HFFc6 (cell line): Measurements from ENCODE around the gene CHD8. TPM values are rescaled to one million over a fixed set of nuclear protein-coding genes. Genes with fewer than 3 reads are reported as not detected.

Experiments used
- DNase-seq: peaks from one replicate; pipeline ENCODE4 v3.0.0-alpha.2; 2018
- H3K27ac Mint-ChIP-seq: 2 replicates; pipeline ENCODE4 v1.8.0; 2020; ENCODE audit warnings: mild to moderate bottlenecking, mixed read lengths
- H3K27me3 Mint-ChIP-seq: 2 replicates; pipeline ENCODE4 v1.8.0; 2021; ENCODE audit warnings: mild to moderate bottlenecking, moderate library complexity, mixed read lengths; ENCODE audit not compliant: insufficient read depth
- H3K36me3 Mint-ChIP-seq: 2 replicates; pipeline ENCODE4 v1.8.0; 2021; ENCODE audit warnings: low read depth, mixed read lengths
- H3K4me1 Mint-ChIP-seq: 2 replicates; pipeline ENCODE4 v1.8.0; 2020; ENCODE audit warnings: low read depth, mixed read lengths
- H3K4me3 Mint-ChIP-seq: 2 replicates; pipeline ENCODE4 v1.8.0; 2020; ENCODE audit warnings: mild to moderate bottlenecking, moderate library complexity, mixed read lengths
- H3K9me3 Mint-ChIP-seq: 2 replicates; pipeline ENCODE4 v1.8.0; 2020; ENCODE audit warnings: mild to moderate bottlenecking, mixed read lengths
- CTCF ChIP-seq: fragments of 200-600 bp; sonication (generic); IDR thresholded peaks from 2 replicates; pipeline ENCODE4 v1.5.0; 2021; ENCODE audit warnings: antibody characterized with exemption, mild to moderate bottlenecking
- total RNA-seq, 6 experiments: library from RNA; stranded (reverse); fragmentation: NEBNext Ultra II Directional; extraction: Animal tissue kit (Norgen Biotek cat#: 25700); gene quantifications; 2 replicates in 1 of 6; 3 replicates in 5 of 6; pipeline ENCODE4 v1.2.3, GENCODE V29; 2021

CHD8 gene
- total RNA-seq, 6 experiments from 2014 or later: 63.5 to 78.6 (median 70.9) TPM

- H3K36me3 Mint-ChIP-seq: peaks cover 74% of the 10 kb centered on the region
- H3K4me3 Mint-ChIP-seq: no peak overlapping the region
- peak overlapping the region; percentile 42; the same call in 1 of the 2 replicates for H3K27ac Mint-ChIP-seq
- peaks cover 25% of the 10 kb centered on the region for H3K4me1 Mint-ChIP-seq
- no peak for TF ChIP-seq CTCF
- no peaks in the 10 kb centered on the region for H3K9me3 Mint-ChIP-seq
- DNase-seq: peak; percentile 26
- no peaks in the 10 kb centered on the region for H3K27me3 Mint-ChIP-seq
Observed at GRCh38 chr14:21405097-21405496, 50.8 kb downstream of the CHD8 start.

DNA sequence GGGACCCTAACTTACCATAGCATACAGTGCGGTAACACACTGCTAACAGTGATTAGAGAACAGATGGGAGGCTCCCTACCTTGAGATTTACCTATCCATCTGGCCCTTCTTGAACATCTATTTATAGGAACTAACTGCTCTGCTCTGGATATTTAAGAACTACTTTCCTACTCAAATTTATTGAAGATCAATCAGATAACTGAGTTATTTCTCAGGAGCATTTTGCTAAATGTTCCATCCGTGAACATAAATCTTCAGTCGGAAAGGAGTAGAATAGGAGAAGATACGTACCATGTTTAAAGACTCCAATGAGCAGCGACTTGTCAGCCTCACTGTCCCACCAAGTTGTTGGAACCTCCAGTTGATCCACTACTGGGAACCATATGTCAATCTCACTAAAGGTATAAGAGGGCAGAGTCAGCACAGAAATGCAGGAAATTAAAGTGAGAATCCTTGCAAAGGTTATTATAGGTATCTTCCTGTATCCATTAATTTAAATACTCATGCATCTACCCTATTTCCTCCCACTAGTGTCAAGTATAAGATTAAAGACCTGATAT lies 56.5 kb downstream of the CHD8 start:
- Mint-ChIP-seq H3K4me3 (no peak overlapping the region), H3K9me3 (no peaks in the 10 kb centered on the region), H3K4me1 (no peaks in the 10 kb centered on the region), H3K27me3 (no peaks in the 10 kb centered on the region), H3K27ac (0 out of 2 replicates have a peak overlapping the region, but pooled peaks have one; percentile 37), H3K36me3 (peaks cover 59% of the 10 kb centered on the region)
- no peak for DNase-seq
- no peak for TF ChIP-seq CTCF

DNA sequence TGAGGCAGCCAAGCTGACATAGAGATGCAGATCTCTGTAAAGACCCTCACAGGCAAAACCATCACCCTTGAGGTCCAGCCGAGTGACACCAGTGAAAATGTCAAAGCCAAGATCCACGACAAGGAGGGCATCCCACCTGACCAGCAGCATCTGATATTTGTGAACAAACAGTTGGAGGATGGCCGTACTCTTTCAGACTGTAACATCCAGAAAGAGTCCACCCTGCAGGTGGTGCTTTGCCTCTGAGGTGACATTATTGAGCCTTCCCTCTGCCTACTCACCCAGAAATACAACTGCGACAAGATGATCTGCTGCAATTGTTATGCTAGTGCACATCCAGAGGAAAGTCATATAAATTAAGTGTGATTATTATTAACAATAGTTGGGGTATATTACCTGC lies 57.0 kb downstream of the CHD8 start:
- H3K4me3 Mint-ChIP-seq: no peak overlapping the region
- H3K36me3 Mint-ChIP-seq: peaks cover 64% of the 10 kb centered on the region
- no peaks in the 10 kb centered on the region for H3K9me3 Mint-ChIP-seq
- H3K27me3 Mint-ChIP-seq: no peaks in the 10 kb centered on the region
- TF ChIP-seq CTCF: no peak
- no peak overlapping the region for H3K27ac Mint-ChIP-seq
- H3K4me1 Mint-ChIP-seq: no peaks in the 10 kb centered on the region
- DNase-seq: no peak

GRCh38 chr14:21395450-21395849 lies 60.5 kb downstream of the CHD8 start:
- H3K4me1 Mint-ChIP-seq: no peaks in the 10 kb centered on the region
- TF ChIP-seq CTCF: peak; percentile 52
- H3K27ac Mint-ChIP-seq: no peak overlapping the region
- no peak for DNase-seq
- H3K4me3 Mint-ChIP-seq: no peak overlapping the region
- H3K9me3 Mint-ChIP-seq: no peaks in the 10 kb centered on the region
- H3K27me3 Mint-ChIP-seq: peaks cover 3% of the 10 kb centered on the region
- peaks cover 64% of the 10 kb centered on the region for H3K36me3 Mint-ChIP-seq

- DNase-seq: no peak
- peaks cover 12% of the 10 kb centered on the region; the same call in 1 of the 2 replicates for H3K27me3 Mint-ChIP-seq
- H3K4me1 Mint-ChIP-seq: peaks cover 31% of the 10 kb centered on the region
- no peak for TF ChIP-seq CTCF
- peak overlapping the region; percentile 99 for H3K27ac Mint-ChIP-seq
- H3K9me3 Mint-ChIP-seq: no peaks in the 10 kb centered on the region
- H3K36me3 Mint-ChIP-seq: peaks cover 24% of the 10 kb centered on the region
- H3K4me3 Mint-ChIP-seq: peak overlapping the region; percentile 96; the same call in 1 of the 2 replicates
Observed at GRCh38 chr14:21385188-21385904, 70.6 kb downstream of the CHD8 start.
